NCI-H1092 (cell line): ENCODE measurements around the gene PPP2R2D.
"Not testable (repeated sequence)": the region's sequence is repeated elsewhere in the genome, so short reads cannot be mapped to it uniquely, and the experiment has no call there.

Experiments
- DNase-seq: peaks from one replicate; lab custom pipeline; 2025; lab: John Stamatoyannopoulos, UW

Gene PPP2R2D

DNA sequence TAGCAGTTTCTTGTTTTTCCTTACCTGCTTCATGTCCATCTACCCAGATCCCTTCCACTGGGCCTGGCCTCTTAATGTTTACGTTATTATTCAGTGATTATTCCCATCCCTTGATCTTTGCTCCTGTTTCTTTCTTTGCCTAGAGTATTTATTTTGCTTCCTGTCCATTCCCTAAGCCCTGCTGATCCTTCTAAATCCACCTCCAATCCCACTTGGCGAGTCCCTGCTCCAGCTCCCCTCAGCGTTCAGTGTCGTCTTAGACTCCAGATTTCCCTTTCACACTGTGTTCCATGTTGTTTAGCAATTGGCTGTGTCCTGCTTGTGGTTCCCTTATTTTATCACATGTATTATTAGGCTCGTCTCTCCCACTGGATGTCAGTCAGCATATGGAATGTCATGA is 7.3 kb downstream of the PPP2R2D start:
- no peak for DNase-seq

- DNase-seq, result no peak
These were observed 8.4 kb downstream of the PPP2R2D start for GRCh38 chr10:131909014-131909808.

GRCh38 chr10:131909929-131910328 is 9.1 kb downstream of the PPP2R2D start:
- no peak for DNase-seq

DNA sequence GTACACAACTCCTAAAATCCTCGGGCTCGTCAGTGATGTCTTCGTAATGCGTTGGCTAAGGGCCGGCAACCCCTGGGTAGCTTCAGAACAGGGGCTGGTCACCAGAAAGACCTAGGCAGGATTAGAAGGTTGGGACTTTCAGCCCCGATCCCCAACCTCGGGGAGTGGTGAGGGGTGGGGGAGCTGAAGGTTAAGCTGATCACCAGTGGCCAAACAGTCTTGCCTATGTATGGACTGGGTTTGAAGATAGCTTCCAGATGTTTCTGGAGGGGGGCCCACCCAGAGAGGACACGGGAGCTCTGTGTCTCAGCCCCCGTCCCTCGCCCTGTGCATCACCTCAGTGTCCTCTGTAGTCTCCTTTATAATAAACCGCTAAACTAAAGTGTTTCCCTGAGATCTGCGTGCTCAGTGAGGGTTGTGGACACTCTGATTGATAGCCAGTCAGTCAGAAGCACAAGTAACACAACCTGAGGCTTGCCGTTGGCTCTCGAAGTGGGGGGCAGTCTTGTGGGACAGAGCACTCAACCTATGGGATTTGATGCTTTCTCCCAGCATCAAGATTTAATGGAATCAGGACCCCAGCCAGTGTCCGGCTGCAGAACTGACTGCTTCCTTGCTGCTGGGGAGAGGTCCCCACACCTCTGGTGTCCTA is 10.0 kb downstream of the PPP2R2D start:
- no peak for DNase-seq

- DNase-seq, result no peak
These were observed 10.6 kb downstream of the PPP2R2D start for GRCh38 chr10:131911451-131911850.

GRCh38 chr10:131912620-131913019 is 11.8 kb downstream of the PPP2R2D start:
- no peak for DNase-seq

- DNase-seq, result no peak
These were observed 14.7 kb downstream of the PPP2R2D start for GRCh38 chr10:131915484-131915883.

DNA sequence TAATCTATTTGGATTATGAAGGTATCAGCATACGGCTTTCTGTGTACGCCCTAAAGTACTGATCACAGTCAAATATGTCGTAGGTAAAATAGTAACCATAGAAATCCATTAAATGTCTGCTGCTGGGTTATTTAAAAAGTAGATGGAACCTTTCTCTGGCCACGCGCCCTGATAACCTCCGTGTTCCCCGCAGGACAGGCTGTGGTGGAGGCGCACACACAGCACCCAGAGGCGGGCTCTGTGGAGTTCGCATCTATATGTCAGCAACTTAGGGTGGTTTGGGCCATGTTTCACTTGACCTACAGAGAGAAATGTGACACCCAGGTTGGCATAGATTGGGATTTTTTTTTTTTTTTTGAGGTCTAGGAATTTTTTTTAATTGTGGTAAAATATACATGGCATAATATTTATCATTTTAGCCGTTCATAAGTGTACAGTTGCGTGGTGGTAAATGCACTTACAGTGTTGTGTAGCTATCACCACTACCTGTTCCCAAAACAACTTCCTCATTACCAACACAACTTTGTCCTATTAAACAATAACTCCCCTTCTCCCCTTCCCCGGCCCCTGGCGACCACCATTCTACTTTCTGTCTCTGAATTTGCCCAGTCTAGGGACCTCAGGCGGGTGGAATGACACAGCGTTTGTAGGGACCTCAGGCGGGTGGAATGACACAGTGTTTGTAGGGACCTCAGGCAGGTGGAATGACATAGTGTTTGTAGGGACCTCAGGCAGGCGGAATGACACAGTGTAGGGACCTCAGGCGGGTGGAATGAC is 15.4 kb downstream of the PPP2R2D start:
- no peak for DNase-seq

DNA sequence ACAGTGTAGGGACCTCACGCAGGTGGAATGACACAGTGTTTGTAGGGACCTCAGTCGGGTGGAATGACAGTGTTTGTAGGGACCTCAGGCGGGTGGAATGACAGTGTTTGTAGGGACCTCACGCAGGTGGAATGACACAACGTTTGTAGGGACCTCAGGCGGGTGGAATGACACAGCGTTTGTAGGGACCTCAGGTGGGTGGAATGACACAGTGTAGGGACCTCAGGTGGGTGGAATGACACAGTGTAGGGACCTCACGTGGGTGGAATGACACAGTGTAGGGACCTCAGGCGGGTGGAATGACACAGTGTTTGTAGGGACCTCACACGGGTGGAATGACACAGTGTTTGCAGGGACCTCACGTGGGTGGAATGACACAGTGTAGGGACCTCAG is 16.0 kb downstream of the PPP2R2D start:
- not testable (repeated sequence) for DNase-seq

DNA sequence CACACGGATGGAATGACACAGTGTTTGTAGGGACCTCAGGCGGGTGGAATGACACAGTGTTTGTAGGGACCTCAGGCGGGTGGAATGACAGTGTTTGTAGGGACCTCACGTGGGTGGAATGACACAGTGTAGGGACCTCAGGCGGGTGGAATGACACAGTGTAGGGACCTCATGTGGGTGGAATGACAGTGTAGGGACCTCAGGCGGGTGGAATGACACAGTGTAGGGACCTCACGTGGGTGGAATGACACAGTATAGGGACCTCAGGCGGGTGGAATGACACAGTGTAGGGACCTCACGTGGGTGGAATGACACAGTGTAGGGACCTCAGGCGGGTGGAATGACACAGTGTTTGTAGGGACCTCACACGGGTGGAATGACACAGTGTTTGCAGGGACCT is 16.7 kb downstream of the PPP2R2D start:
- not testable (repeated sequence) for DNase-seq

GRCh38 chr10:131919461-131919860 is 18.7 kb downstream of the PPP2R2D start:
- not testable (repeated sequence) for DNase-seq

DNA sequence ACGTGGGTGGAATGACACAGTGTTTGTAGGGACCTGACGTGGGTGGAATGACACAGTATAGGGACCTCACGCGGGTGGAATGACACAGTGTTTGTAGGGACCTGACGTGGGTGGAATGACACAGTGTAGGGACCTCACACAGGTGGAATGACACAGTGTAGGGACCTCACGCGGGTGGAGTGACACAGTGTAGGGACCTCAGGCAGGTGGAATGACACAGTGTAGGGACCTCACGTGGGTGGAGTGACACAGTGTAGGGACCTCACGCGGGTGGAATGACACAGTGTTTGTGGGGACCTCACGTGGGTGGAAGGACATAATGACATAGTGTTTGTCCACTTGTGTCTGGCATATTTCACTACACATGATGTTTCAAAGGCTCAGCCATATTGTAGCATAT is 19.3 kb downstream of the PPP2R2D start:
- no peak for DNase-seq

DNA sequence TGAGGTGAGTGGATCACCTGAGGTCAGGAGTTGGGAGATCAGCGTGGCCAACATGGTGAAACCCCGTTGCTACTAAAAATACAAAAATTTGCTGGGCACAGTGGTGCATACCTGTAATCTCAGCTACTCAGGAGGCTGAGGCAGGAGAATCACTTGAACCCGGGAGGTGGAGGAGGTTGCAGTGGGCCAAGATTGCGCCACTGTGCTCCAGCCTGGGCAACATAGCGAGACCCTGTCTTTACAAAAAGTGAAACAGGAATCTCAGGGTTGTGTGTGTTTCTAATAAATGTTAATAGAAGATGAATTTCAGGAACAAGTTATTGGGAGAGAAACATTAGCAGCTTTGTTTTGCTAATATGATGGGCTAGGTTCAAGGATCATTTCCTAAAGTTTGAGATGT is 19.9 kb downstream of the PPP2R2D start:
- DNase-seq, result no peak

DNA sequence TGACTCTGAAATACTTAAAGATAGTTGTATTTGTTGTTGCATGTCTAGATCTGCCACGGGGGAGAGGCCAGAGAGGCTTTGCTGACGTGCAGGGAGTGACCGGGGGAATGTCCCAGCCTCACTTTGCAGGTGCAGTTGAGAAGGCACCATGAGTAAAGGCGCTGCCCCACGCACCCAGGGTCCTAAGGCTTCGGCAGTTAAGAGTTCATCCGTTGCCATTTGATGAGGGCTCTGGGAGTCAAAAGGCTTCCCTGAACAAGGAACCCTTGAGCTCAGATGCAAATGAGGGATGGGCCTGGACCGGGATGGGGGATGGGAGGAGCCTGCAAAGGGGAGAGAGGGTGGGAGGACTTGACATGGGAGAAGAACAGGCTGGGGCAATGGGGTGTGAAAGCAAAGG is 20.4 kb downstream of the PPP2R2D start:
- DNase-seq, result no peak

DNA sequence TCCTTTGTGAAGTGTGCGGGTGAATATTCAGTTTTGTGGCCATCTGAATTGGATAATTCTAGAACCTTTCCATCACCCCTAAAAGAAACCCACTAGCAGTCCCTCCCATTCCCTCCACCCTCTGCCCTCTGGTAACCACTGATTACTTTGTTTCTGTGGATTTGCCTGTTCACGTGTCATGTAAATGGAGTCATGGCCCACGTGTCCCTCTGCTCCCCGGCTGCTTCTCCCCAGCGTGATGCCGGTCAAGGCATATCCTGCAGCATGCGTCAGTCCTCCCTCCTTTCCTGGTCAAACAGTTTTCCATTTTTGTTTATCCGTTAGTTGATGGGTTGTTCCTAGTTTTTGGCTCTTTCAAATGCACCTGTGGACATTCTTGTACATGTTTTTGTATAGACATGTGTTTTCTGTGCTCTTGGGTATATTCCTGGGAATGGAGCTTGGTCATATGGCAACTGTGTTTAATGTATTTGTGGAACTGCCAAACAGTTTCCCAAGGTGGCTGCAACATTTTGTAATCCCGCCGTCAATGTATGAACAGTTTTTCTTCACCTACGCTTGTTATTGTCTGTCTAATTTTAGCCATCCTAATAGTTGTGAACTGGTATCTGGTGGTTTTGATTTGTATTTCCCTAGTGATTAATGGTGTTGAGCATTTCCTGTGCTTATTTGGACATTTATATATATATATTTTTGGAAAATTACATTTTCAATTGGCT is 22.4 kb downstream of the PPP2R2D start:
- DNase-seq, result no peak

GRCh38 chr10:131925011-131925649 is 24.3 kb downstream of the PPP2R2D start:
- DNase-seq, result no peak

- no peak for DNase-seq
These were observed 24.9 kb downstream of the PPP2R2D start for GRCh38 chr10:131925716-131926115.

DNA sequence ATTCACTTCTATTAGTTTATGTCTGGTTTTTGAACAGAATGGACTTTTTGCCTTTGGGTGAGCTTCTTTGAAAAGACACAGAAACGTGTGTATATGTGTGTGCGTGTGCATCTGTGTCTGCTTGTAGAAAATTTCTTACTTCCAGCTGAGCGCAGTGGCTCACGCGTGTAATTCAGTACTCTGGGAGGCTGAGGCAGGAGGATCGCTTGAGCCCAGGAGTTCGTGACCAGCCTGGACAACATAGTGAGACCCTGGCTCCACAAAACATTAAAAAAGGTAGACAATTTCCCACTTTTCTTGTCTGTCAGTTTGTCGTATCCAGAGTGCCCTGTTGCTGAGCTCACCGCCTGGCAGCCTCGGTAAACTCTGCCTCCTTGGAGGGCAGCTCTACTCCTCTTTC is 25.4 kb downstream of the PPP2R2D start:
- DNase-seq, result no peak

DNA sequence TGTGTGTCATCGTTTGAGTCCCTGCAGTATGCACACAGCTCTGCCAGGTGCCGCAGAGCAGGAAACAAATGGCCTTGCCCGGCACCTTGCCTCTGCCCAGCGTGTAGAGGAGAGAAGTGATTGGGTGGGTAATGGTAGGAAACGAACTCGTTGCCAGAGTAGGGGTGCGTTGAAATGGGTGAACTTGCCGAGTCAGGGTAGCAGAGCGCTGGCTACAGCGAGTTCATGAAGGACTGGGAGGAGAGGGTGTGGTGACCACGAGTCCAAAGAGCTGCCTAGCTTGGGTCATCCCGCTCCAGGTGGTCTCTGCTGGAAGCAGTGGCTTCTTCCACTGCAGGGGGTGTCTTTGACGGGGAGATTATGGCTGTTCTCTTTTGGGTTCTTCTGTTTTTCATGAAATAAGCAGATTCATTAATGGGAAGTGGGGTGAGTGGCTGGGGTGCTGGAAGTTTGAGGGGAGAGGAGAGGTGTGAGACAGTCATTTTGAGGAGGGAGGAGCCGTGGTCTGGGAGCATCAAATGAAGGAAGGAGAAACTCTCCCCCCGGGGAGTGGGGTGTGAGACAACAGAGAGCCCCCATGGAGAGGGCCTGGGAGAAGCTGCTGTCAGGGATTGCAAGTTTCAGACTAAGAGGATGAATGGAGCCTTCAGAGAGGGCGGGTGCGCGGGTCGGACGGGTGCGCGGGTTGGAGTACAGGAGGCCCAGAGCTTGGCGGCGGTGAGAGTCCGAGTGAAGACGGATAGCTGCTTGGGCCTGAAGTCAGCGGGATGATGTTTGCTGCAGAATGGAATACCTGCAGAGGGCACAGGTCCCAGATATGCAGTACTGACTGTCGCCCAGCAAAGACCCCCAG is 26.2 kb downstream of the PPP2R2D start:
- no peak for DNase-seq

DNA sequence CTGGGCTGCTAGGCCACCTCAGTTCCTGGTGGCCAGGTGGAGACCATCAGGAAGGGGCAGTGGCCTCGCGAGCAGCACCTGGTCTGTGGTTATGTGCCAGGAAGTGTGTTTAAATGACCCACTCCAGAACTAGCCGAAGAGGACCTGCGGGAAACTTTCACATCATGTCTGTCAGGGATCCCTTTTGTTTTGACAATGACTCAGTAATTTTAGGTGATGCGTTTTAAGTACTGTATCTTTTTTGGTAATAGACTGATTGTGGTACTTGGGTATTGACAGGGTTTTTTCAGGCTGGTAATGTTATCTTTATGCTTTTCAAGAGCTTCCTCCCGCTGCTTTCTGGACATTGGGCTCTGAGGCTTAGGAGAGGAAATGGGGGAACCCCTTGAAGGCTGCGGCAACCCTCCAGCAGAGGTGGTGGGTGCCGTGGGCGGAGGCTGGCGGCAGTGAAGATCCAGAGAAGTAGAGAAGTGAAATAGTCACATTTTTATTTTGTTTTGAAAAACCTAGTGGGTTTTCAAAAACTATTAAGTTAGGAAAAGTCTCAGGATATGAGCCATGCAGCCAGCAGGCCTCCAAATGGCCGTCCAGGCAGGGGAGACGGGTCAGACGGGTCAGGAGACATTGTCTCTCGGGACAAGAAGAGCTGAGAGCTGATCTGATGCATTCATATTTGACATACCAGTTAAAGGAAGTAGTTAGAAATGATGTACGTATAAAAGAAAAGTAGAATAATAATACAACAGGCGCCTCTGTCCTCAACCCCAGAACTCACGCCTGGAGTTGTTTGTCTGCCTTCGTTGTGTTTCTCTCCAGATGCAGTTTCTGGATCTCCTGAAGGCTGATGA is 27.7 kb downstream of the PPP2R2D start:
- no peak for DNase-seq
